ENCODE results near the gene AGR2. TPM values are rescaled to one million over a fixed set of nuclear protein-coding genes. Genes with fewer than 3 reads are reported as not detected.
"Not testable (repeated sequence)": the region's sequence is repeated elsewhere in the genome, so short reads cannot be mapped to it uniquely, and the experiment has no call there.

Gene AGR2
- total RNA-seq, result not detected

- Histone ChIP-seq H3K36me3 (no peaks in the 10 kb centered on the region), H3K27me3 (no peaks in the 10 kb centered on the region), H3K4me3 (no peak within 1 kb of the TSS), H3K9me3 (no peaks in the 10 kb centered on the region), H3K27ac (no peak within 1 kb of the TSS), H3K4me1 (no peaks in the 10 kb centered on the region)
- intact Hi-C loops (cut with DNase I), result no loop called here
- TF ChIP-seq, protein P1, sequence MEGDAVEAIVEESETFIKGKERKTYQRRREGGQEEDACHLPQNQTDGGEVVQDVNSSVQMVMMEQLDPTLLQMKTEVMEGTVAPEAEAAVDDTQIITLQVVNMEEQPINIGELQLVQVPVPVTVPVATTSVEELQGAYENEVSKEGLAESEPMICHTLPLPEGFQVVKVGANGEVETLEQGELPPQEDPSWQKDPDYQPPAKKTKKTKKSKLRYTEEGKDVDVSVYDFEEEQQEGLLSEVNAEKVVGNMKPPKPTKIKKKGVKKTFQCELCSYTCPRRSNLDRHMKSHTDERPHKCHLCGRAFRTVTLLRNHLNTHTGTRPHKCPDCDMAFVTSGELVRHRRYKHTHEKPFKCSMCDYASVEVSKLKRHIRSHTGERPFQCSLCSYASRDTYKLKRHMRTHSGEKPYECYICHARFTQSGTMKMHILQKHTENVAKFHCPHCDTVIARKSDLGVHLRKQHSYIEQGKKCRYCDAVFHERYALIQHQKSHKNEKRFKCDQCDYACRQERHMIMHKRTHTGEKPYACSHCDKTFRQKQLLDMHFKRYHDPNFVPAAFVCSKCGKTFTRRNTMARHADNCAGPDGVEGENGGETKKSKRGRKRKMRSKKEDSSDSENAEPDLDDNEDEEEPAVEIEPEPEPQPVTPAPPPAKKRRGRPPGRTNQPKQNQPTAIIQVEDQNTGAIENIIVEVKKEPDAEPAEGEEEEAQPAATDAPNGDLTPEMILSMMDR (IDR thresholded peaks at IDR 0.05), result no peak
- DNase-seq (ENCODE audit: low spot score in 2 of 2), result no peak
Observed at GRCh38 chr7:16804674-16805439, at the start of gene AGR2. TSS of gene AGR2 (minus strand) at chr7:16804999. CDS start at chr7:16801796, 3,203 bp downstream.

GRCh38 chr7:16853189-16853588, 48.4 kb upstream of the AGR2 start:
- H3K27ac ChIP-seq; H3K4me3 ChIP-seq; intact Hi-C loops (cut with DNase I); H3K36me3 ChIP-seq; H3K27me3 ChIP-seq; H3K4me1 ChIP-seq; H3K9me3 ChIP-seq; DNase-seq (ENCODE audit: low spot score in 2 of 2): not testable (repeated sequence)

- TF ChIP-seq, protein P1 (IDR thresholded peaks at IDR 0.05), result no peak
- H3K9me3 ChIP-seq, result no peaks in the 10 kb centered on the region
- DNase-seq (ENCODE audit: low spot score in 2 of 2), result no peak
Observed at GRCh38 chr7:16851829-16852228, 47.0 kb upstream of the AGR2 start.

GRCh38 chr7:16850614-16851466, 46.0 kb upstream of the AGR2 start:
- no peaks in the 10 kb centered on the region for H3K27me3 ChIP-seq
- no peak for DNase-seq (ENCODE audit: low spot score in 2 of 2)
- H3K36me3 ChIP-seq, result no peaks in the 10 kb centered on the region
- TF ChIP-seq, protein P1 (IDR thresholded peaks at IDR 0.05), result no peak
- no peaks in the 10 kb centered on the region for H3K9me3 ChIP-seq
- no peaks in the 10 kb centered on the region for H3K4me1 ChIP-seq
- no peak overlapping the region for H3K27ac ChIP-seq
- H3K4me3 ChIP-seq, result no peak overlapping the region
- intact Hi-C loops (cut with DNase I), result no loop called here

More at GRCh38 chr7:16851829-16852228, 47.0 kb upstream of the AGR2 start:
- no peaks in the 10 kb centered on the region for H3K4me1 ChIP-seq
- intact Hi-C loops (cut with DNase I), result no loop called here
- no peaks in the 10 kb centered on the region for H3K36me3 ChIP-seq
- H3K27ac ChIP-seq, result no peak overlapping the region
- no peaks in the 10 kb centered on the region for H3K27me3 ChIP-seq
- no peak overlapping the region for H3K4me3 ChIP-seq

DNA sequence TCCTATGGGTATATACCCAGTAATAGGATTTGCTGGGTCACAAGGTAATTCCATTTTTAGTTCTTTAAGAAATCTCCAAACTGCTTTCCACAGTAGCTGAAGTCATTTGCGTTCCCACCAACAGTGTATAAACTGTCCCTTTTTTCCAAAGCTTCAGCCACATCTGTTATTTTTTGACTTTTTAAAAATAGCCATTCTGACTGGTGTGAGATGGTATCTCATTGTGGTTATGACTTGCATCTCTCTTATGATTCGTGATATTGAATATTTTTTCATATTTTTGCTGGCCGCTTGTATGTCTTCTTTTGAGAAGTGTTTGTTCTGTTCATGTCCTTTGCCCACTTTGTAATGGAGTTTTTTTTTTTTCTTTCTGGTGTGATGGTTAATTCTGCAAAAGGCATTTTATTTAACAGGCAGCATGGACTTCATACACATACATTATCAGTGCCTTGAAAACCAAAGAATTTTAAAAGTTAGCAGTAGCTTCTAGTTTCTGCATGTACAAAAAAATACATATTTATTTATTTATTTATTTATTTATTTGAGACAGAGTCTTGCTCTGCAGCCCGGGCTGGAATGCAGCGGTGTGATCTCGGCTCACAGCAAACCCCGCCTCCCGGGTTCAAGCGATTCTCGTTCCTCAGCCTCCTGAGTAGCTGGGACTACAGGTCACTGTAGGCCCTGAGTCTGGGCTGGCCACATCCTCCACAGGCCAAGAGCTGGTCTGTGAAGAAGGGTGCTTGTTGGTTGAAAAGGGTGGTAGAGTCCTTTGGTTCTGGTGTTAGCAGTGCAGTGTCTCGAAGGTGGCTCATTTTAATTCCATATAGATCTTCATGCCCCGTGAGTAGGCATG, 44.7 kb upstream of the AGR2 start:
- Histone ChIP-seq H3K27ac (no peak overlapping the region), H3K9me3 (no peaks in the 10 kb centered on the region), H3K4me3 (no peak overlapping the region), H3K4me1 (no peaks in the 10 kb centered on the region), H3K36me3 (no peaks in the 10 kb centered on the region), H3K27me3 (no peaks in the 10 kb centered on the region)
- TF ChIP-seq, protein P1 (IDR thresholded peaks at IDR 0.05), result no peak
- no peak for DNase-seq (ENCODE audit: low spot score in 2 of 2)
- intact Hi-C loops (cut with DNase I), result no loop called here

All from ascending aorta (tissue), 2 donors.